IMR-90 (cell line): Measurements from ENCODE around the gene UNK. TPM values are rescaled to one million over a fixed set of nuclear protein-coding genes. Genes with fewer than 3 reads are reported as not detected.

Experiments used
- ATAC-seq: fragments of 200-7000 bp; cut with Tn5 transposase; 2 replicates; pipeline ENCODE4 v1.9.1; 2020; ENCODE audit warnings: low read depth, mild to moderate bottlenecking, moderate library complexity
- BruUV-seq: library from RNA; stranded (reverse); fragments of 400-500 nt; replicated peaks from 2 replicates; lab custom pipeline; 2021; lab: Mats Ljungman, UMichigan
- CTCF ChIA-PET: fragments of 300-600 bp; formaldehyde crosslinking; extraction: SDS; loops from one replicate; lab custom pipeline; 2021; ENCODE audit warnings: antibody characterized with exemption; lab: Yijun Ruan, JAX
- POLR2A ChIA-PET: fragments of 300-600 bp; sonication (Branson Sonifier 250); formaldehyde crosslinking; loops from one replicate; lab custom pipeline; 2022; ENCODE audit warnings: antibody characterized with exemption; ENCODE audit not compliant: unreplicated experiment; lab: Charles Lee
- DNase-seq: peaks from one replicate; pipeline ENCODE4 v3.0.0; 2013
- H2AFZ ChIP-seq: replicated peaks from 2 replicates; pipeline ENCODE3; 2013; ENCODE audit warnings: low read length, mild to moderate bottlenecking; ENCODE audit not compliant: poor library complexity
- H2AK5ac ChIP-seq: 2 replicates; pipeline ENCODE4 v1.6.1; 2013; ENCODE audit warnings: low read depth, low read length, inconsistent platforms
- H2AK9ac ChIP-seq: replicated peaks from 2 replicates; pipeline ENCODE3; 2013; ENCODE audit warnings: mild to moderate bottlenecking, low read depth, low read length, moderate library complexity; ENCODE audit not compliant: poor library complexity
- H2BK120ac ChIP-seq: 2 replicates; pipeline ENCODE4 v1.6.1; 2013; ENCODE audit warnings: low read depth, low read length, inconsistent platforms
- H2BK15ac ChIP-seq: 3 replicates; pipeline ENCODE4 v1.6.1; 2013; ENCODE audit warnings: low read depth, low read length, inconsistent platforms
- H2BK20ac ChIP-seq: 2 replicates; pipeline ENCODE4 v1.6.1; 2013; ENCODE audit warnings: low read depth, mild to moderate bottlenecking, inconsistent platforms, low read length, moderate library complexity
- H2BK5ac ChIP-seq: 2 replicates; pipeline ENCODE4 v1.6.1; 2013; ENCODE audit warnings: mild to moderate bottlenecking, low read depth, low read length, inconsistent platforms; ENCODE audit not compliant: poor library complexity, severe bottlenecking
- H3K14ac ChIP-seq: replicated peaks from 2 replicates; pipeline ENCODE4 v1.6.1; 2013; ENCODE audit warnings: low read depth, low read length, inconsistent platforms
- H3K18ac ChIP-seq: 2 replicates; pipeline ENCODE4 v1.6.1; 2013; ENCODE audit warnings: low read depth, low read length, control low read depth
- H3K23ac ChIP-seq: 2 replicates; pipeline ENCODE4 v1.6.1; 2013; ENCODE audit warnings: low read depth, low read length, inconsistent platforms
- H3K27ac ChIP-seq: 2 replicates; pipeline ENCODE4 v1.5.1; 2013; ENCODE audit warnings: mild to moderate bottlenecking, control low read depth, low read length; ENCODE audit not compliant: insufficient read depth
- H3K27me3 ChIP-seq: 2 replicates; pipeline ENCODE4 v1.6.1; 2013; ENCODE audit warnings: low read length; ENCODE audit not compliant: control insufficient read depth, insufficient read depth
- H3K36me3 ChIP-seq: 2 replicates; pipeline ENCODE4 v1.6.1; 2013; ENCODE audit warnings: low read length, mixed read lengths; ENCODE audit not compliant: control insufficient read depth, insufficient read depth
- H3K4ac ChIP-seq: 2 replicates; pipeline ENCODE4 v1.6.1; 2013; ENCODE audit warnings: low read depth, low read length, inconsistent platforms
- H3K4me1 ChIP-seq: 2 replicates; pipeline ENCODE4 v1.6.1; 2013; ENCODE audit warnings: low read length, mixed read lengths; ENCODE audit not compliant: control insufficient read depth, insufficient read depth
- H3K4me2 ChIP-seq: 2 replicates; pipeline ENCODE4 v1.6.1; 2013; ENCODE audit warnings: low read depth, mild to moderate bottlenecking, control low read depth, low read length, moderate library complexity
- H3K4me3 ChIP-seq: 2 replicates; pipeline ENCODE4 v1.5.1; 2013; ENCODE audit warnings: low read depth, mild to moderate bottlenecking, control low read depth, low read length, moderate library complexity; ENCODE audit not compliant: insufficient read depth
- H3K56ac ChIP-seq: 2 replicates; pipeline ENCODE4 v1.6.1; 2013; ENCODE audit warnings: low read length, inconsistent platforms; ENCODE audit not compliant: insufficient read depth; ENCODE audit errors: extremely low read depth
- H3K79me1 ChIP-seq, 2 experiments: 2 replicates each; pipeline ENCODE4 v1.6.1; 2013; ENCODE audit warnings: low read length in 2 of 2, inconsistent platforms in 1 of 2, low read depth in 1 of 2
- H3K9ac ChIP-seq: 2 replicates; pipeline ENCODE4 v1.6.1; 2013; ENCODE audit warnings: low read depth, low read length, control low read depth
- H3K9me1 ChIP-seq: 2 replicates; pipeline ENCODE4 v1.6.1; 2013; ENCODE audit warnings: low read length, inconsistent platforms; ENCODE audit not compliant: insufficient read depth
- H3K9me3 ChIP-seq: 2 replicates; pipeline ENCODE4 v1.6.1; 2013; ENCODE audit warnings: low read length; ENCODE audit not compliant: control insufficient read depth, insufficient read depth
- H4K20me1 ChIP-seq: 2 replicates; pipeline ENCODE4 v1.6.1; 2013; ENCODE audit warnings: low read length, inconsistent platforms; ENCODE audit not compliant: insufficient read depth
- H4K5ac ChIP-seq: 2 replicates; pipeline ENCODE4 v1.6.1; 2013; ENCODE audit warnings: mild to moderate bottlenecking, low read depth, low read length, control low read depth
- H4K8ac ChIP-seq, 2 experiments: 2 replicates each; pipeline ENCODE4 v1.6.1; 2013; ENCODE audit warnings: low read depth in 2 of 2, low read length in 2 of 2, control low read depth in 1 of 2, inconsistent platforms in 1 of 2
- H4K91ac ChIP-seq: 2 replicates; pipeline ENCODE4 v1.6.1; 2013; ENCODE audit warnings: low read depth, low read length, inconsistent platforms; ENCODE audit not compliant: insufficient read depth
- BHLHE40 ChIP-seq: fragments of 150-350 bp; IDR thresholded peaks from 2 replicates; pipeline ENCODE4 v1.6.1; 2016; ENCODE audit warnings: mild to moderate bottlenecking, low read depth, low read length
- CEBPB ChIP-seq: IDR thresholded peaks from 2 replicates; pipeline ENCODE4 v1.6.1; 2012; ENCODE audit warnings: low read depth, low read length, improper control_type of control experiment
- CHD1 ChIP-seq: IDR thresholded peaks from 2 replicates; pipeline ENCODE4 v1.6.1; 2012; ENCODE audit warnings: low read depth, low read length, improper control_type of control experiment
- FOS ChIP-seq: fragments of 150-350 bp; IDR thresholded peaks from 2 replicates; pipeline ENCODE4 v1.6.1; 2016; ENCODE audit warnings: low read depth, low read length
- MAFK ChIP-seq: IDR thresholded peaks from 2 replicates; pipeline ENCODE4 v1.6.1; 2012; ENCODE audit warnings: low read depth, low read length, improper control_type of control experiment
- MAZ ChIP-seq: IDR thresholded peaks from 2 replicates; pipeline ENCODE4 v1.6.1; 2012; ENCODE audit warnings: low read depth, mild to moderate bottlenecking, low read length, improper control_type of control experiment, moderate library complexity, borderline replicate concordance
- MXI1 ChIP-seq: IDR thresholded peaks from 2 replicates; pipeline ENCODE4 v1.6.1; 2012; ENCODE audit warnings: low read depth, mild to moderate bottlenecking, low read length, moderate library complexity, borderline replicate concordance
- NFE2L2 ChIP-seq: fragments of 150-350 bp; IDR thresholded peaks from 2 replicates; pipeline ENCODE4 v1.6.1; 2016; ENCODE audit warnings: low read depth, mild to moderate bottlenecking, low read length
- POLR2A ChIP-seq: IDR thresholded peaks from 2 replicates; pipeline ENCODE4 v1.6.1; 2012; ENCODE audit warnings: mild to moderate bottlenecking, low read depth, low read length
- RAD21 ChIP-seq: IDR thresholded peaks from 2 replicates; pipeline ENCODE4 v1.6.1; 2012; ENCODE audit warnings: low read length, improper control_type of control experiment
- RCOR1 ChIP-seq: IDR thresholded peaks from 2 replicates; pipeline ENCODE4 v1.6.1; 2012; ENCODE audit warnings: mild to moderate bottlenecking, low read length, improper control_type of control experiment; ENCODE audit not compliant: insufficient replicate concordance
- RFX5 ChIP-seq: IDR thresholded peaks from 2 replicates; pipeline ENCODE4 v1.8.0; 2012; ENCODE audit warnings: low read depth, mild to moderate bottlenecking, low read length, moderate library complexity
- SMC3 ChIP-seq: fragments of 150-350 bp; IDR thresholded peaks from 2 replicates; pipeline ENCODE4 v1.6.1; 2016; ENCODE audit warnings: low read depth, mild to moderate bottlenecking, antibody characterized with exemption, low read length, moderate library complexity
- WGBS, 2 experiments: methylation state at CpG; one replicate each; pipeline versions ENCODE4 v1.1.5 to v1.1.7; 2013; ENCODE audit warnings: missing lambda C conversion rate in 2 of 2; ENCODE audit not compliant: insufficient read length in 1 of 2; ENCODE audit errors: extremely low coverage in 2 of 2; 5-methylcytosine and 5-hydroxymethylcytosine counted together
- dilution Hi-C: fragments of 300-500 bp; cut with HindIII; formaldehyde crosslinking; loops from one replicate; pipeline ENCODE4 v1.14.3; 2018; ENCODE audit warnings: low sequenced_read_pairs; ENCODE audit not compliant: unreplicated experiment
- in situ Hi-C: fragments of 300-500 bp; cut with MboI; formaldehyde crosslinking; loops from 3 replicates; pipeline ENCODE4 v1.14.3; 2019; ENCODE audit warnings: low sequenced_read_pairs, inconsistent platforms, mixed read lengths
- intact Hi-C: fragments of 100-400 bp; cut with micrococcal nuclease; formaldehyde crosslinking; loops from 2 replicates; pipeline ENCODE4 v1.10.0; 2022
- polyA plus RNA-seq, 3 experiments: library from polyadenylated mRNA; depleted of rRNA; stranded (reverse); fragments of >200 nt; gene quantifications; 2 replicates each; pipeline ENCODE4 v1.2.3, GENCODE V29; 2012; ENCODE audit warnings: low replicate concordance in 1 of 3
- total RNA-seq: library from RNA; depleted of rRNA; stranded (reverse); fragments of >200 nt; gene quantifications from 2 replicates; pipeline ENCODE4 v1.2.3, GENCODE V29; 2012
- TF ChIP-seq, protein P1 (sequence below): fragments of 150-350 bp; IDR thresholded peaks from 2 replicates; pipeline ENCODE4 v1.6.1; 2016; ENCODE audit warnings: low read depth, mild to moderate bottlenecking, low read length, moderate library complexity, borderline replicate concordance
- TF ChIP-seq, protein P2 (sequence below): conservative IDR thresholded peaks from 2 replicates; pipeline ENCODE4 v1.5.1; 2012; ENCODE audit warnings: mild to moderate bottlenecking, low read depth, low read length, improper control_type of control experiment
- TF ChIP-seq, protein P3 (sequence below): fragments of 150-350 bp; IDR thresholded peaks from 2 replicates; pipeline ENCODE4 v1.6.1; 2017; ENCODE audit warnings: mild to moderate bottlenecking, antibody characterized with exemption, low read length, low read depth

UNK gene
- total and polyA plus RNA-seq, 2 of the 4 experiments (the other 2 are of a cell fraction), result 15.4 to 17.3 TPM

DNA sequence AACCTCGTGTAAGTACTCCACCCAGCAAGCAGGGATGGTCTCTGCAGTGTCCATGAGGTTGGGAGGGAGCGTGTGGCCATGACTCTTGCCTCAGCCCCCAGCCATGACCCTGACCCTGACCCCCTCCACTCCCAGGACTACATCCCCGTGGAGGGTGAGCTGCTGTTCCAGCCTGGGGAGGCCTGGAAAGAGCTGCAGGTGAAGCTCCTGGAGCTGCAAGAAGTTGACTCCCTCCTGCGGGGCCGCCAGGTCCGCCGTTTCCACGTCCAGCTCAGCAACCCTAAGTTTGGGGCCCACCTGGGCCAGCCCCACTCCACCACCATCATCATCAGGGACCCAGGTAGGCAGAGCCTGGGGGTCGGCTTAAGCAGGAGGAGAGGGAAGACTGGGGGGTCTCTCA is 35.9 kb upstream of the UNK start:
- no peak overlapping the region for H2AK9ac ChIP-seq
- POLR2A ChIA-PET, result no interaction called here

More for the DNA sequence above, 35.9 kb upstream of the UNK start:
- no peak overlapping the region for H2BK5ac ChIP-seq
- H3K79me1 ChIP-seq, result no peaks in the 10 kb centered on the region
- no peak overlapping the region for H3K56ac ChIP-seq
- H4K20me1 ChIP-seq, result no peaks in the 10 kb centered on the region
- H3K4me1 ChIP-seq, result peaks cover 2% of the 10 kb centered on the region; the same call in 1 of the 2 replicates
- H4K8ac ChIP-seq, result no peak overlapping the region
- H2AFZ ChIP-seq, result no peak overlapping the region
- dilution Hi-C loops (no loop called here), intact Hi-C loops (loop anchor here (5.0 kb wide), 1 partner anchor 231 kb away; the partner anchor contains the start of genes CASKIN2 and TSEN54), in situ Hi-C loops (loop anchor here (5.0 to 10.0 kb wide), 3 partner anchors 76 to 324 kb away; partner anchors contain the start of gene SMIM5)
- no peak overlapping the region for H3K4me2 ChIP-seq
- WGBS, 2 experiments, result no CpG with 5 or more reads among the region's 9 CpGs
- H2BK120ac ChIP-seq, result no peak overlapping the region
- H4K91ac ChIP-seq, result no peak overlapping the region
- no peaks in the 10 kb centered on the region for H3K9me3 ChIP-seq
- DNase-seq (no peak), ATAC-seq (no peak)
- CTCF ChIA-PET, result interaction anchor here (0.6 to 4.6 kb wide), 8 partner anchors 20 to 578 kb away, joined by 3 to 53 read pairs (median 4); partner anchors contain the start of gene SMIM5
- no peak overlapping the region for H2BK20ac ChIP-seq
- H3K14ac ChIP-seq, result no peak overlapping the region
- no peak for TF ChIP-seq SMC3
- no peak for TF ChIP-seq NFE2L2
- TF ChIP-seq RFX5, result no peak
- TF ChIP-seq BHLHE40, result no peak
- TF ChIP-seq MAZ, result no peak
- no peak for TF ChIP-seq CHD1
- no peak for TF ChIP-seq RAD21
- no peak for TF ChIP-seq MXI1
- no peak for TF ChIP-seq FOS
- no peak for TF ChIP-seq POLR2A
- TF ChIP-seq MAFK, result no peak
- no peak for TF ChIP-seq CEBPB
- TF ChIP-seq, protein P1, sequence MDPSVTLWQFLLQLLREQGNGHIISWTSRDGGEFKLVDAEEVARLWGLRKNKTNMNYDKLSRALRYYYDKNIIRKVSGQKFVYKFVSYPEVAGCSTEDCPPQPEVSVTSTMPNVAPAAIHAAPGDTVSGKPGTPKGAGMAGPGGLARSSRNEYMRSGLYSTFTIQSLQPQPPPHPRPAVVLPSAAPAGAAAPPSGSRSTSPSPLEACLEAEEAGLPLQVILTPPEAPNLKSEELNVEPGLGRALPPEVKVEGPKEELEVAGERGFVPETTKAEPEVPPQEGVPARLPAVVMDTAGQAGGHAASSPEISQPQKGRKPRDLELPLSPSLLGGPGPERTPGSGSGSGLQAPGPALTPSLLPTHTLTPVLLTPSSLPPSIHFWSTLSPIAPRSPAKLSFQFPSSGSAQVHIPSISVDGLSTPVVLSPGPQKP, result no peak
- no peak for TF ChIP-seq RCOR1
- TF ChIP-seq, protein P2, sequence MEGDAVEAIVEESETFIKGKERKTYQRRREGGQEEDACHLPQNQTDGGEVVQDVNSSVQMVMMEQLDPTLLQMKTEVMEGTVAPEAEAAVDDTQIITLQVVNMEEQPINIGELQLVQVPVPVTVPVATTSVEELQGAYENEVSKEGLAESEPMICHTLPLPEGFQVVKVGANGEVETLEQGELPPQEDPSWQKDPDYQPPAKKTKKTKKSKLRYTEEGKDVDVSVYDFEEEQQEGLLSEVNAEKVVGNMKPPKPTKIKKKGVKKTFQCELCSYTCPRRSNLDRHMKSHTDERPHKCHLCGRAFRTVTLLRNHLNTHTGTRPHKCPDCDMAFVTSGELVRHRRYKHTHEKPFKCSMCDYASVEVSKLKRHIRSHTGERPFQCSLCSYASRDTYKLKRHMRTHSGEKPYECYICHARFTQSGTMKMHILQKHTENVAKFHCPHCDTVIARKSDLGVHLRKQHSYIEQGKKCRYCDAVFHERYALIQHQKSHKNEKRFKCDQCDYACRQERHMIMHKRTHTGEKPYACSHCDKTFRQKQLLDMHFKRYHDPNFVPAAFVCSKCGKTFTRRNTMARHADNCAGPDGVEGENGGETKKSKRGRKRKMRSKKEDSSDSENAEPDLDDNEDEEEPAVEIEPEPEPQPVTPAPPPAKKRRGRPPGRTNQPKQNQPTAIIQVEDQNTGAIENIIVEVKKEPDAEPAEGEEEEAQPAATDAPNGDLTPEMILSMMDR, result no peak
- TF ChIP-seq, protein P3, sequence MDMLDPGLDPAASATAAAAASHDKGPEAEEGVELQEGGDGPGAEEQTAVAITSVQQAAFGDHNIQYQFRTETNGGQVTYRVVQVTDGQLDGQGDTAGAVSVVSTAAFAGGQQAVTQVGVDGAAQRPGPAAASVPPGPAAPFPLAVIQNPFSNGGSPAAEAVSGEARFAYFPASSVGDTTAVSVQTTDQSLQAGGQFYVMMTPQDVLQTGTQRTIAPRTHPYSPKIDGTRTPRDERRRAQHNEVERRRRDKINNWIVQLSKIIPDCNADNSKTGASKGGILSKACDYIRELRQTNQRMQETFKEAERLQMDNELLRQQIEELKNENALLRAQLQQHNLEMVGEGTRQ, result no peak
- no peaks in the 10 kb centered on the region for H3K36me3 ChIP-seq
- no peak overlapping the region for H2BK15ac ChIP-seq
- H3K18ac ChIP-seq, result no peak overlapping the region
- H3K4me3 ChIP-seq, result no peak overlapping the region
- no peak overlapping the region for H3K9ac ChIP-seq
- no peaks in the 10 kb centered on the region; the same call in 1 of the 2 replicates for H3K27me3 ChIP-seq
- no peak overlapping the region for H3K4ac ChIP-seq
- no TSS peak for BruUV-seq
- H3K23ac ChIP-seq, result no peak overlapping the region
- H2AK5ac ChIP-seq, result no peak overlapping the region
- H3K9me1 ChIP-seq, result no peaks in the 10 kb centered on the region
- no peak overlapping the region for H3K27ac ChIP-seq
- H4K5ac ChIP-seq, result no peak overlapping the region
